GM12875 (cell line): ENCODE results near the gene NCK2.

Source experiments
- H3K4me3 ChIP-seq: one replicate; pipeline ENCODE4 v1.5.1; 2011; ENCODE audit warnings: low read depth, low read length, control low read depth
- CTCF ChIP-seq: IDR thresholded peaks from 2 replicates; pipeline ENCODE4 v1.5.1; 2011; ENCODE audit warnings: low read depth, mild to moderate bottlenecking, control low read depth, inconsistent platforms, low read length, moderate library complexity, borderline replicate concordance; ENCODE audit not compliant: insufficient read depth

The NCK2 gene

GRCh38 chr2:105885456-105885855 is 140.7 kb downstream of the NCK2 start:
- TF ChIP-seq CTCF, result no peak
- no peak overlapping the region for H3K4me3 ChIP-seq

- H3K4me3 ChIP-seq, result no peak overlapping the region
- no peak for TF ChIP-seq CTCF
Observed at GRCh38 chr2:105886029-105886454, 141.3 kb downstream of the NCK2 start.

- no peak for TF ChIP-seq CTCF
Observed at GRCh38 chr2:105886687-105887086, 142.0 kb downstream of the NCK2 start.

GRCh38 chr2:105887256-105887655 is 142.5 kb downstream of the NCK2 start:
- TF ChIP-seq CTCF, result no peak

More at GRCh38 chr2:105886687-105887086, 142.0 kb downstream of the NCK2 start:
- H3K4me3 ChIP-seq, result no peak overlapping the region

GRCh38 chr2:105888625-105889024 is 143.9 kb downstream of the NCK2 start:
- H3K4me3 ChIP-seq, result no peak overlapping the region
- peak; percentile 43; the same call in 1 of the 2 replicates for TF ChIP-seq CTCF

More at GRCh38 chr2:105887256-105887655, 142.5 kb downstream of the NCK2 start:
- H3K4me3 ChIP-seq, result no peak overlapping the region

- TF ChIP-seq CTCF, result no peak
- H3K4me3 ChIP-seq, result no peak overlapping the region
Observed at GRCh38 chr2:105889046-105889445, 144.3 kb downstream of the NCK2 start.

- H3K4me3 ChIP-seq, result no peak overlapping the region
- TF ChIP-seq CTCF, result no peak
Observed at GRCh38 chr2:105890111-105890510, 145.4 kb downstream of the NCK2 start.
